Ovary (tissue), 3 donors: ENCODE measurements around the gene SNX8.

Experiments used
- EP300 ChIP-seq: sonication (generic); formaldehyde crosslinking; IDR thresholded peaks from one replicate; pipeline ENCODE4 v1.6.1; 2017; ENCODE audit warnings: antibody characterized with exemption
- POLR2A ChIP-seq: fragments of 450-650 bp; IDR thresholded peaks from one replicate; pipeline ENCODE4 v1.6.1; 2017; ENCODE audit warnings: antibody characterized with exemption, mild to moderate bottlenecking, moderate library complexity
- TF ChIP-seq, protein P1 (sequence below), 3 donors: fragments of 450-650 bp in 2 of 3; fragments of 200-600 bp in 1 of 3; IDR thresholded peaks; one replicate each; pipeline versions ENCODE4 v1.5.1 to v1.8.0; 2016 to 2022; ENCODE audit warnings: antibody characterized with exemption in 3 of 3, mild to moderate bottlenecking in 1 of 3
- donor health status: DM: no; HTN: no; CAD: no.

DNA sequence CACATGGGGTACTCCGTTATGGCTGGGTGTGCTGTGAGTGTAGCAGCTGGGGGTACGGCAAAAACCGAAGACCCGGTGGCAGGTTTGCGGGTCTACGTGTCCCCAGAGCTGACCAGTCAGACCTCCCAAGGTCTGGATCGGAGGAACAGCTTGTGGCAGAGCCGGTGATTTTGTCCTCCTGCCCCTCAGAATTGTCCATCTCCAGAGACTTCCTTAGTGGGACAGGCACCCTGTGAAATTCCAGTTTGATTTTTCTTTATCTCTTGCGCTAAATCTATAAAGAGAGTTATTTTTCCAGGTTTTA, 41.4 kb upstream of the SNX8 start:
- TF ChIP-seq, protein P1, sequence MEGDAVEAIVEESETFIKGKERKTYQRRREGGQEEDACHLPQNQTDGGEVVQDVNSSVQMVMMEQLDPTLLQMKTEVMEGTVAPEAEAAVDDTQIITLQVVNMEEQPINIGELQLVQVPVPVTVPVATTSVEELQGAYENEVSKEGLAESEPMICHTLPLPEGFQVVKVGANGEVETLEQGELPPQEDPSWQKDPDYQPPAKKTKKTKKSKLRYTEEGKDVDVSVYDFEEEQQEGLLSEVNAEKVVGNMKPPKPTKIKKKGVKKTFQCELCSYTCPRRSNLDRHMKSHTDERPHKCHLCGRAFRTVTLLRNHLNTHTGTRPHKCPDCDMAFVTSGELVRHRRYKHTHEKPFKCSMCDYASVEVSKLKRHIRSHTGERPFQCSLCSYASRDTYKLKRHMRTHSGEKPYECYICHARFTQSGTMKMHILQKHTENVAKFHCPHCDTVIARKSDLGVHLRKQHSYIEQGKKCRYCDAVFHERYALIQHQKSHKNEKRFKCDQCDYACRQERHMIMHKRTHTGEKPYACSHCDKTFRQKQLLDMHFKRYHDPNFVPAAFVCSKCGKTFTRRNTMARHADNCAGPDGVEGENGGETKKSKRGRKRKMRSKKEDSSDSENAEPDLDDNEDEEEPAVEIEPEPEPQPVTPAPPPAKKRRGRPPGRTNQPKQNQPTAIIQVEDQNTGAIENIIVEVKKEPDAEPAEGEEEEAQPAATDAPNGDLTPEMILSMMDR (IDR thresholded peaks at IDR 0.05): no peak
- TF ChIP-seq EP300 (no peak), POLR2A (no peak)
